Activated CD4-positive, alpha-beta T cell treated with anti-CD3 and anti-CD28 coated beads, Interleukin-10, Interleukin-2, amounts not matched to agents 100 ng/mL and 50 ng/mL, durations not matched to agents 16 hours and 8 hours (primary cell): Measurements from ENCODE around the gene FBXO27.
A peak's percentile ranks its signal among the peaks of the same experiment; 100 is the strongest.

Experiments
- DNase-seq: peaks from one replicate; pipeline ENCODE4 v3.0.0-alpha.2; 2020

Gene FBXO27

GRCh38 chr19:38985262-38985661, 47.1 kb downstream of the FBXO27 start:
- DNase-seq, result no peak

- DNase-seq, result no peak
Observed at GRCh38 chr19:38980583-38981374, 51.6 kb downstream of the FBXO27 start.

- DNase-seq, result no peak
Observed at GRCh38 chr19:38979812-38980211, 52.5 kb downstream of the FBXO27 start.

- DNase-seq, result no peak
Observed at GRCh38 chr19:38978326-38978689, 54.0 kb downstream of the FBXO27 start.

GRCh38 chr19:38977445-38978325, 54.7 kb downstream of the FBXO27 start:
- peak; percentile 98 for DNase-seq

- DNase-seq, result no peak
Observed at GRCh38 chr19:38975861-38976271, 56.5 kb downstream of the FBXO27 start.

GRCh38 chr19:38975214-38975860, 57.0 kb downstream of the FBXO27 start, which contains the start of gene FBXO17:
Gene FBXO17 (minus strand): TSS chr19:38975742. CDS start chr19:38950319, 25,423 bp downstream.
- no peak for DNase-seq

GRCh38 chr19:38974624-38975213, 57.6 kb downstream of the FBXO27 start:
- DNase-seq, result no peak
